CD1c-positive myeloid dendritic cell (primary cell): Measurements from ENCODE around the gene CDKL5.

Source experiments
- DNase-seq: peaks from one replicate; pipeline ENCODE4 v3.0.0-alpha.2; 2016; ENCODE audit errors: extremely low spot score

The CDKL5 gene

DNA sequence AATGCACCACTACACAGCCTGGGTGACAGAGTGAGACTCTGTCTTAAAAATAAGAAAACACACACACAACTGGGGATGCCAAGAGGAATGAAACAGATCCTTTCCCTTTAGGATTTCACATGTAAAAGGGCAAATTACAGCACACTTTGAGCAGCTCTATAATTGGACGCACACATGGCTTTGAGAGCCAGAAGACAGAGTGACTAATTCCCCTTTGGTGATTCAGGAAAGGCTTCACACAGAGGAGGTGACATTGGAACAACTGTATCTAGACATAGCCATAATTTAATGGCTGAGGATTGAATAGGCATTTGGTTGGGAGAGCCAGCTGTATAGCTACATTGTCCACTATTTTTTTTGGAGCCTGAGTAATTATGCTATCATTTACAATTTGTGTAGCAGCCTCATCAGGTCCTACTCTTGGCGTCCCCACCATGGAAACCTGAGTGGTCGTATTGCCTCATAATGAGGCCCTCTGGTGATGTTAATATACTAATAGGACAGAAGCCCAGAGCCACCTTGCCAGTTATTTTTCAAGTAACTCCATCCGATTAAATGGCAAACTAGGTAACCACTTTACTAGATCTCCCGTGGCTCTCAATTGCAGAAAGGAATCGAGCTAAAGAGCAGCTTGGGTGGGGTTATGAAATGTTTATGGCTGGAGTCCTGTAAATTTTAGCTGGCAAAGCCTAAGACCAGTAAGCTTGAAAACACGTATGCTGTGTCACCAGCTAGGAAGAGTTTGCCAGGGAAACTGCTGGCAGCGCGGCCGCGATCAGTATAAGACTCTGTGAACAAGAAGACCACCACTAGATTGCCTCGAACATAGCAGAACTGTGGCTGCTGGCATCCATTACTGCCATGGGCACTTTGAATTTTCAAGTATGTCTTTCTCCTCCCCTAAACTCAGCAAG is 273.6 kb downstream of the CDKL5 start:
- no peak for DNase-seq

DNA sequence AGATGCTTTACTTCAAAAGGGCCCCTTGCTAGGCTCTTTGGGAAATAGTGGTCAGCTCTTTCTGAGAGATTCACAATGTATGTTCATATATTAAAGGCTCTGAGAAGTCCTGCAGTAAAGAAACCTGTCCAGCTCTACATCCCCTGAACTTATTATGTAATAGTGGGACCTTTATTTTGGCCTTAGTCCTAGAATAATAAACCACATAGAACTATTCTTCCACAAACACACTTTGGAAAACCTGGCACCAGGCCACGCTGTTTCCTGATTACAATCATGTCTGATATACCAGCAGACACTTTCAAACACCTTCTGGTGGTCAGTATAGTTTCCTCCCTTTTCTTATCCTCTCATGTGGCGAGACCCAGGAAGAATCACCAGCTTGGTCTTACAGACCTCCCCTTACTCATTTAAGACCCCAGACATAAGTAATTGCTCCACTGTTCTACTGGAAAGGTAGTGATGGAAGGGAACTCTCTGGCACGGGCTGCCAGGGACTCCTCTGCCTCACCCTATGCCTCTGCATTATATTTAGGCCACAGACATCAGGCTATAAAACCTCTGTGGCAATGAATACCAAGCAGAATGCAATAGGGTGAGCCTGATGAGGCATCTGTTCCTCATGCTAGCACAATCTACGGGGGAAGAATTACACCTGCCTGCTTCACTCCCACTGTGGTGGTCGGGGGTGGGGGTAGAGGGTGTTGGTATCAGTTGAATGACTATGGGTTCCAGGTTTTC is 276.4 kb downstream of the CDKL5 start:
- no peak for DNase-seq

DNA sequence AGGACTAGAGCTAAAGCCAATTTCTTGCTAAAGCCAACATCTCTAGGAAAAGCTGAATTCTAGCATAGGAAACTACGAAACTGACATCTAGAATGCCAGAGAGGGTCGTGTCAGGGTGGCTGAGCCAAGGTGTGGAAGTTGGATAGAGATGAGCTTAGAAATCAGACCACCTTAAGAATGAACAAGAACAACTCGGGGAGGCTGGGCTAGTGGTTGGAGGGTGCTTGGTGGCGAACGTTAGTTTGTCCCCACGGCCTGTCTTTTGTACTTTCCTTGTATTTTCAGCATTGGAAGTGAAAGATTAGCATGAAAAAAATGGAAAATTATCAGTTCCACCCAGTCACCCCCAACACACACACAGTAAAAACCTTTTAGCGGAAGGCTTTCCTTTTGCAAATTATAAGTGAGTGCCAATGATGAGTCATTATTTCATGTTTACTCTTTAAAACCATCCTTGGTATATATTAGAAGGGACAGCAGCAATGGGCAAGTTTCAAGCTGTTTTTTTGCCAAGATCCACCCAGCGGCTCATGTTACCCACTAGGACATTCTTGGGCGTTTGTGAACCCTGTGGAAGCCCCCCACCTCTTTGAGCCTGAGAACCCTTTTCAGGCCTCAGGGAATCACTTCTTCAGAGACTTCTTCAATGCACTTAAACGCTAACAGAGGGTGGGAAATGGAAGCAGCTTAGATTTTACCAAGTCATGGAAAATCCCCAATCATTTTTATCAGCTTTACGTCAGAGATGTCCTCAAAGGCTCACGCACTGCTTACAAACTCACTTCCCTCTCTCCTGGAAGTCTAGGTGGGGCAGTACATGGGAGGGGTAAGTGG is 277.2 kb downstream of the CDKL5 start:
- DNase-seq, result no peak
